Natural killer cell (primary cell): ENCODE measurements around the gene ERCC2. TPM values are rescaled to one million over a fixed set of nuclear protein-coding genes. Genes with fewer than 3 reads are reported as not detected.

ENCODE experiments used
- ATAC-seq, 3 donors: fragments of 150-1000 bp in 2 of 3; fragments of 200-7000 bp in 1 of 3; cut with Tn5 transposase; 1 replicate in 1 of 3; 2 replicates in 2 of 3; pipeline ENCODE4 v1.10.0; 2021; ENCODE audit warnings: mild to moderate bottlenecking in 2 of 3, moderate library complexity in 2 of 3
- DNase-seq, 2 donors: peaks; one replicate each; pipeline versions ENCODE4 v3.0.0 to v3.0.0-alpha.2; 2013 to 2021; ENCODE audit warnings: mixed read lengths in 1 of 2
- H3K27ac ChIP-seq: one replicate; pipeline ENCODE4 v1.5.1; 2013; ENCODE audit warnings: mild to moderate bottlenecking, low read length
- H3K27me3 ChIP-seq: one replicate; pipeline ENCODE4 v1.6.1; 2013; ENCODE audit warnings: low read length; ENCODE audit not compliant: control insufficient read depth, insufficient read depth
- H3K36me3 ChIP-seq: one replicate; pipeline ENCODE4 v1.6.1; 2013; ENCODE audit warnings: low read length; ENCODE audit not compliant: control insufficient read depth, insufficient read depth
- H3K4me1 ChIP-seq: one replicate; pipeline ENCODE4 v1.6.1; 2013; ENCODE audit warnings: low read length; ENCODE audit not compliant: control insufficient read depth, insufficient read depth
- H3K4me3 ChIP-seq: one replicate; pipeline ENCODE4 v1.5.1; 2013; ENCODE audit warnings: low read length
- H3K9me3 ChIP-seq: one replicate; pipeline ENCODE4 v1.6.1; 2013; ENCODE audit warnings: low read length; ENCODE audit not compliant: control insufficient read depth, insufficient read depth
- H3K27ac Mint-ChIP-seq, 2 donors: one replicate each; pipeline ENCODE4 v1.8.0; 2022; ENCODE audit warnings: mild to moderate bottlenecking in 2 of 2, mixed read lengths in 2 of 2, moderate library complexity in 1 of 2
- H3K27me3 Mint-ChIP-seq, 2 donors: one replicate each; pipeline ENCODE4 v1.8.0; 2022; ENCODE audit warnings: low read depth in 2 of 2, mixed read lengths in 2 of 2
- H3K36me3 Mint-ChIP-seq: one replicate; pipeline ENCODE4 v1.8.0; 2022; ENCODE audit warnings: mixed read lengths
- H3K4me1 Mint-ChIP-seq, 2 donors: one replicate each; pipeline ENCODE4 v1.8.0; 2022; ENCODE audit warnings: mixed read lengths in 2 of 2
- H3K4me3 Mint-ChIP-seq: one replicate; pipeline ENCODE4 v1.8.0; 2022; ENCODE audit warnings: mild to moderate bottlenecking, moderate library complexity, mixed read lengths
- H3K9me3 Mint-ChIP-seq, 2 donors: one replicate each; pipeline ENCODE4 v1.8.0; 2022; ENCODE audit warnings: mixed read lengths in 2 of 2
- WGBS: methylation state at CpG from one replicate; pipeline ENCODE4 v1.1.7; 2013; ENCODE audit warnings: missing lambda C conversion rate; ENCODE audit not compliant: insufficient coverage; 5-methylcytosine and 5-hydroxymethylcytosine counted together
- intact Hi-C: fragments of 100-400 bp; cut with micrococcal nuclease; formaldehyde crosslinking; loops from one replicate; pipeline ENCODE4 v1.14.2; 2022
- total RNA-seq, 4 donors: library from RNA; stranded (reverse); fragments of 120-200 nt in 1 of 4; gene quantifications; one replicate each; pipeline versions ENCODE4 v1.2.3 to v1.2.4, GENCODE V29; 2013 to 2022
- TF ChIP-seq, protein P1 (sequence below): fragments of 200-600 bp; IDR thresholded peaks from one replicate; pipeline ENCODE4 v1.8.0; 2022; ENCODE audit warnings: antibody characterized with exemption

Gene ERCC2
- total RNA-seq, 3 donors from 2014 or later (not counting 1 experiment from before 2014, with no cell fraction given): 13.4 to 22.3 (median 14.9) TPM

- Histone ChIP-seq H3K9me3 (no peaks in the 10 kb centered on the region), H3K27me3 (peaks cover 14% of the 10 kb centered on the region), H3K36me3 (no peaks in the 10 kb centered on the region), H3K4me1 (no peaks in the 10 kb centered on the region), H3K4me3 (no peak overlapping the region), H3K27ac (no peak overlapping the region)
- Mint-ChIP-seq H3K9me3 (no peaks in the 10 kb centered on the region), H3K27ac (no peak overlapping the region), H3K4me1 (peaks cover 0 to 5% of the 10 kb centered on the region in 2 donors), H3K27me3 (peaks cover 11 to 35% of the 10 kb centered on the region in 2 donors), H3K36me3 (no peaks in the 10 kb centered on the region), H3K4me3 (no peak overlapping the region)
- intact Hi-C loops: no loop called here
- DNase-seq (no peak), ATAC-seq (no peak)
- TF ChIP-seq, protein P1, sequence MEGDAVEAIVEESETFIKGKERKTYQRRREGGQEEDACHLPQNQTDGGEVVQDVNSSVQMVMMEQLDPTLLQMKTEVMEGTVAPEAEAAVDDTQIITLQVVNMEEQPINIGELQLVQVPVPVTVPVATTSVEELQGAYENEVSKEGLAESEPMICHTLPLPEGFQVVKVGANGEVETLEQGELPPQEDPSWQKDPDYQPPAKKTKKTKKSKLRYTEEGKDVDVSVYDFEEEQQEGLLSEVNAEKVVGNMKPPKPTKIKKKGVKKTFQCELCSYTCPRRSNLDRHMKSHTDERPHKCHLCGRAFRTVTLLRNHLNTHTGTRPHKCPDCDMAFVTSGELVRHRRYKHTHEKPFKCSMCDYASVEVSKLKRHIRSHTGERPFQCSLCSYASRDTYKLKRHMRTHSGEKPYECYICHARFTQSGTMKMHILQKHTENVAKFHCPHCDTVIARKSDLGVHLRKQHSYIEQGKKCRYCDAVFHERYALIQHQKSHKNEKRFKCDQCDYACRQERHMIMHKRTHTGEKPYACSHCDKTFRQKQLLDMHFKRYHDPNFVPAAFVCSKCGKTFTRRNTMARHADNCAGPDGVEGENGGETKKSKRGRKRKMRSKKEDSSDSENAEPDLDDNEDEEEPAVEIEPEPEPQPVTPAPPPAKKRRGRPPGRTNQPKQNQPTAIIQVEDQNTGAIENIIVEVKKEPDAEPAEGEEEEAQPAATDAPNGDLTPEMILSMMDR: no peak
- 47% methylated on average over 9 of the region's 11 CpGs for WGBS
Measured at GRCh38 chr19:45322311-45322710, 48.1 kb downstream of the ERCC2 start.

GRCh38 chr19:45321848-45322247 is 48.5 kb downstream of the ERCC2 start:
- ATAC-seq: no peak
- no peak overlapping the region for H3K4me3 ChIP-seq
- no peaks in the 10 kb centered on the region for H3K36me3 Mint-ChIP-seq
- intact Hi-C loops: no loop called here
- H3K27me3 Mint-ChIP-seq: peaks cover 12 to 38% of the 10 kb centered on the region in 2 donors
- 64% methylated on average over 6 of the region's 7 CpGs for WGBS
- no peak overlapping the region for H3K27ac ChIP-seq
- TF ChIP-seq, protein P1: no peak
- no peak overlapping the region for H3K27ac Mint-ChIP-seq
- no peak overlapping the region for H3K4me3 Mint-ChIP-seq
- no peak for DNase-seq
- no peaks in the 10 kb centered on the region for H3K9me3 ChIP-seq
- peaks cover 14% of the 10 kb centered on the region for H3K27me3 ChIP-seq
- no peaks in the 10 kb centered on the region for H3K4me1 ChIP-seq
- H3K9me3 Mint-ChIP-seq: no peaks in the 10 kb centered on the region
- peaks cover 0 to 5% of the 10 kb centered on the region in 2 donors for H3K4me1 Mint-ChIP-seq
- no peaks in the 10 kb centered on the region for H3K36me3 ChIP-seq

DNA sequence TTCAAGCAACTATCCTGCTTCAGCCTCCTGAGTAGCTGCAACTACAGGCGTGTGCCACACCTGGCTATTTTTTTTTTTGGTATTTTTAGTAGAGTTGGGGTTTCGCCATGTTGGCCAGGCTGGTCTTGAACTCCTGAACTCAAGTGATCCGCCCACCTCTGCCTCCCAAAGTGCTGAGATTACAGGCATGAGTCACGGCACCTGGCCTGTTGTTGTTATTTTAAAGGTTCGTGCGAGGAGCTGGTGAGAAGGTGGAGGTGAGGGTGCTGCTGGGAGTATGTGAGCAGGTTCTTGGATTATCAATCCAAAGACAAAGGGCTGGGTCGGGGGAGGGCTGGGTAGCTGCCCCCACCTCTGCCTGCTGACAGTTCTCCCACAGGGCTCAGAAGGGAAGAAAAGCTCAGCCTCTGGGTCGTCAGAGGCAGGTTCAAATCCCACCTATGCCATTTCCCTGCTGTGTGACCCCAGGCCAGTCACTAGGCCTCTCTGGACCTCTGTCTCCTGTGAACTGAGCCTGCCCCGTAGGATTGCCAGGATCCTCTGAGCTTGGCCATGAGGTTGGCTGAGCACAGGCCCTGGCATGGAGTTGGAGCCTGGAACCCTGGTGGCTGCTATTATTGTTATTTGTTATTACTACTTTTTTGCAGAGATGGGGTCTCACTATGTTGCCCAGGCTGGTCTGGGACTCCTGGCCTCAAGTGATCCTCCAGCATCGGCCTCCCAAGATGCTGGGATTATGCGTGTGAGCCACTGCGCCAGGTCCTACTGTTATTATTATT is 49.2 kb downstream of the ERCC2 start:
- peaks cover 14% of the 10 kb centered on the region for H3K27me3 ChIP-seq
- H3K36me3 Mint-ChIP-seq: no peaks in the 10 kb centered on the region
- H3K4me3 Mint-ChIP-seq: no peak overlapping the region
- H3K27ac ChIP-seq: no peak overlapping the region
- no peaks in the 10 kb centered on the region for H3K9me3 Mint-ChIP-seq
- intact Hi-C loops: no loop called here
- ATAC-seq (no peak), DNase-seq (no peak)
- peaks cover 0 to under 1% of the 10 kb centered on the region in 2 donors for H3K4me1 Mint-ChIP-seq
- H3K27ac Mint-ChIP-seq: no peak overlapping the region
- no peak overlapping the region for H3K4me3 ChIP-seq
- TF ChIP-seq, protein P1: no peak
- 90% methylated on average over 12 of the region's 12 CpGs for WGBS
- H3K36me3 ChIP-seq: no peaks in the 10 kb centered on the region
- peaks cover 16 to 38% of the 10 kb centered on the region in 2 donors for H3K27me3 Mint-ChIP-seq
- H3K9me3 ChIP-seq: no peaks in the 10 kb centered on the region
- H3K4me1 ChIP-seq: no peaks in the 10 kb centered on the region
